Measurements from ENCODE around the gene C3orf20. TPM values are rescaled to one million over a fixed set of nuclear protein-coding genes. Genes with fewer than 3 reads are reported as not detected.

Gene C3orf20
- total and polyA plus RNA-seq, 2 of the 13 experiments (the other 11 are each of a cell fraction or from before 2014, with no cell fraction given), result 0.03 to 0.04 TPM

DNA sequence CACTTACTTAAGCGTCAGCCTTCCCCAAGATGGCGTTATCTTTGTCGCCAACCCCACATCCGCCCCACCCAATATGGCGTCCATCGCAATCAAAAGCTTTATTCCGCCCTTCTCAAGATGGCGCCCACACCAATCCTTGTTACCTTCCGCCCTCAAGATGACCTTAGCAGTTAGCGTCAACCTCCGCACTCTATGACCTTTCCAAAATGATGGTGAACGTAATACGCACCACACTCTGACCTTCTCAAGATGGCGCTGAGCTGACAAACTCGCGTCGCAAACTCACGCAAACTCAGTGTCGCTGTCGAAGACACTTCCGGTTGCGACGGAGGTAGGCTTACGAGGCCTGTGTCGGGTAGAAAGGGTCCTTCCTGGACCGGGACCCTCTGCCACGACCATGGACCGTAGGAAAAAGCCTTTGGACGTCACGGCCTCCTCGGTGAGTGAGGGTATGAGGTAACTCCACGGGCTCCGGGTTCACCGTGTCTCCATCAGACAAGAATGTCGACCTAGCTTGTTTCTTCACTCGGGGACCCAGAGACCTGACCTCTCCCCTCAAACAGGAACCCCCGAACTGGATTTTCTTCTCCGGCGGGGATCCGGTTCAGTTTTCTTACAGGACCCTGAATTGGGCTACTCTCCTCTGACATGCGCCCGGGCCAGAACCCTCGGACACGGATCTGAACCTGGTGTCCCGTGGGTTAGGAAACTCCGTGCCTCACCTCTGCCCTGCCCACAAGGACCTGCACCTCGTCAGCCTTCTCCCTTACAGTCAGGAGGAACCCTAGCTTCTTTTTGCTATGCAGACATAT lies 23.3 kb upstream of the C3orf20 start, which contains the start of gene CCDC174 (continued):
- TF ChIP-seq, protein P1, sequence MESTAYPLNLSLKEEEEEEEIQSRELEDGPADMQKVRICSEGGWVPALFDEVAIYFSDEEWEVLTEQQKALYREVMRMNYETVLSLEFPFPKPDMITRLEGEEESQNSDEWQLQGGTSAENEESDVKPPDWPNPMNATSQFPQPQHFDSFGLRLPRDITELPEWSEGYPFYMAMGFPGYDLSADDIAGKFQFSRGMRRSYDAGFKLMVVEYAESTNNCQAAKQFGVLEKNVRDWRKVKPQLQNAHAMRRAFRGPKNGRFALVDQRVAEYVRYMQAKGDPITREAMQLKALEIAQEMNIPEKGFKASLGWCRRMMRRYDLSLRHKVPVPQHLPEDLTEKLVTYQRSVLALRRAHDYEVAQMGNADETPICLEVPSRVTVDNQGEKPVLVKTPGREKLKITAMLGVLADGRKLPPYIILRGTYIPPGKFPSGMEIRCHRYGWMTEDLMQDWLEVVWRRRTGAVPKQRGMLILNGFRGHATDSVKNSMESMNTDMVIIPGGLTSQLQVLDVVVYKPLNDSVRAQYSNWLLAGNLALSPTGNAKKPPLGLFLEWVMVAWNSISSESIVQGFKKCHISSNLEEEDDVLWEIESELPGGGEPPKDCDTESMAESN (CRISPR knock-in tag; conservative IDR thresholded peaks at IDR 0.05), result peak; percentile 71; the same call in 1 of the 2 replicates
- TF ChIP-seq SNAPC2 (CRISPR knock-in tag; IDR thresholded peaks at IDR 0.05) (no peak), ZNF431 (CRISPR knock-in tag; IDR thresholded peaks at IDR 0.05; ENCODE audit: borderline replicate concordance, low read depth) (no peak; the same call in 1 of the 2 replicates), PHB2 (IDR thresholded peaks at IDR 0.05; ENCODE audit: partially characterized antibody) (no peak), ZNF841 (CRISPR knock-in tag; IDR thresholded peaks at IDR 0.05; ENCODE audit: borderline replicate concordance) (no peak), EED (CRISPR knock-in tag; IDR thresholded peaks at IDR 0.05) (no peak), SMARCC2 (IDR thresholded peaks at IDR 0.05) (no peak)
- TF ChIP-seq, protein P2, sequence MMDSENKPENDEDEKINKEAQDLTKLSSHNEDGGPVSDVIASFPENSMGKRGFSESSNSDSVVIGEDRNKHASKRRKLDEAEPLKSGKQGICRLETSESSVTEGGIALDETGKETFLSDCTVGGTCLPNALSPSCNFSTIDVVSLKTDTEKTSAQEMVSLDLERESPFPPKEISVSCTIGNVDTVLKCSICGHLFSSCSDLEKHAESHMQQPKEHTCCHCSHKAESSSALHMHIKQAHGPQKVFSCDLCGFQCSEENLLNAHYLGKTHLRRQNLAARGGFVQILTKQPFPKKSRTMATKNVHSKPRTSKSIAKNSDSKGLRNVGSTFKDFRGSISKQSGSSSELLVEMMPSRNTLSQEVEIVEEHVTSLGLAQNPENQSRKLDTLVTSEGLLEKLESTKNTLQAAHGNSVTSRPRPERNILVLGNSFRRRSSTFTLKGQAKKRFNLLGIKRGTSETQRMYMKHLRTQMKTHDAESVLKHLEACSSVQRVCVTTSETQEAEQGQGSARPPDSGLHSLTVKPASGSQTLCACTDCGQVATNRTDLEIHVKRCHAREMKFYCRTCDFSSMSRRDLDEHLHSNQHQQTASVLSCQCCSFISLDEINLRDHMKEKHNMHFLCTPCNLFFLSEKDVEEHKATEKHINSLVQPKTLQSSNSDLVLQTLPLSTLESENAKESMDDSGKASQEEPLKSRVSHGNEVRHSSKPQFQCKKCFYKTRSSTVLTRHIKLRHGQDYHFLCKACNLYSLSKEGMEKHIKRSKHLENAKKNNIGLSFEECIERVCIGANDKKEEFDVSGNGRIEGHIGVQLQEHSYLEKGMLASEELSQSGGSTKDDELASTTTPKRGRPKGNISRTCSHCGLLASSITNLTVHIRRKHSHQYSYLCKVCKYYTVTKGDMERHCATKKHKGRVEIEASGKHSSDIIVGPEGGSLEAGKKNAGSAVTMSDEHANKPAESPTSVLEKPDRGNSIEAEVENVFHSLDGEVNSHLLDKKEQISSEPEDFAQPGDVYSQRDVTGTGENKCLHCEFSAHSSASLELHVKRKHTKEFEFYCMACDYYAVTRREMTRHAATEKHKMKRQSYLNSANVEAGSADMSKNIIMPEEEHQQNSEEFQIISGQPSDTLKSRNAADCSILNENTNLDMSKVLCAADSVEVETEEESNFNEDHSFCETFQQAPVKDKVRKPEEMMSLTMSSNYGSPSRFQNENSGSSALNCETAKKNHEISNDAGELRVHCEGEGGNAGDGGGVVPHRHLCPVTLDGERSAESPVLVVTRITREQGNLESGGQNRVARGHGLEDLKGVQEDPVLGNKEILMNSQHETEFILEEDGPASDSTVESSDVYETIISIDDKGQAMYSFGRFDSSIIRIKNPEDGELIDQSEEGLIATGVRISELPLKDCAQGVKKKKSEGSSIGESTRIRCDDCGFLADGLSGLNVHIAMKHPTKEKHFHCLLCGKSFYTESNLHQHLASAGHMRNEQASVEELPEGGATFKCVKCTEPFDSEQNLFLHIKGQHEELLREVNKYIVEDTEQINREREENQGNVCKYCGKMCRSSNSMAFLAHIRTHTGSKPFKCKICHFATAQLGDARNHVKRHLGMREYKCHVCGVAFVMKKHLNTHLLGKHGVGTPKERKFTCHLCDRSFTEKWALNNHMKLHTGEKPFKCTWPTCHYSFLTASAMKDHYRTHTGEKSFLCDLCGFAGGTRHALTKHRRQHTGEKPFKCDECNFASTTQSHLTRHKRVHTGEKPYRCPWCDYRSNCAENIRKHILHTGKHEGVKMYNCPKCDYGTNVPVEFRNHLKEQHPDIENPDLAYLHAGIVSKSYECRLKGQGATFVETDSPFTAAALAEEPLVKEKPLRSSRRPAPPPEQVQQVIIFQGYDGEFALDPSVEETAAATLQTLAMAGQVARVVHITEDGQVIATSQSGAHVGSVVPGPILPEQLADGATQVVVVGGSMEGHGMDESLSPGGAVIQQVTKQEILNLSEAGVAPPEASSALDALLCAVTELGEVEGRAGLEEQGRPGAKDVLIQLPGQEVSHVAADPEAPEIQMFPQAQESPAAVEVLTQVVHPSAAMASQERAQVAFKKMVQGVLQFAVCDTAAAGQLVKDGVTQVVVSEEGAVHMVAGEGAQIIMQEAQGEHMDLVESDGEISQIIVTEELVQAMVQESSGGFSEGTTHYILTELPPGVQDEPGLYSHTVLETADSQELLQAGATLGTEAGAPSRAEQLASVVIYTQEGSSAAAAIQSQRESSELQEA (CRISPR knock-in tag; IDR thresholded peaks at IDR 0.05; ENCODE audit: not compliant biosample characterization), result no peak
- TF ChIP-seq, protein P3, sequence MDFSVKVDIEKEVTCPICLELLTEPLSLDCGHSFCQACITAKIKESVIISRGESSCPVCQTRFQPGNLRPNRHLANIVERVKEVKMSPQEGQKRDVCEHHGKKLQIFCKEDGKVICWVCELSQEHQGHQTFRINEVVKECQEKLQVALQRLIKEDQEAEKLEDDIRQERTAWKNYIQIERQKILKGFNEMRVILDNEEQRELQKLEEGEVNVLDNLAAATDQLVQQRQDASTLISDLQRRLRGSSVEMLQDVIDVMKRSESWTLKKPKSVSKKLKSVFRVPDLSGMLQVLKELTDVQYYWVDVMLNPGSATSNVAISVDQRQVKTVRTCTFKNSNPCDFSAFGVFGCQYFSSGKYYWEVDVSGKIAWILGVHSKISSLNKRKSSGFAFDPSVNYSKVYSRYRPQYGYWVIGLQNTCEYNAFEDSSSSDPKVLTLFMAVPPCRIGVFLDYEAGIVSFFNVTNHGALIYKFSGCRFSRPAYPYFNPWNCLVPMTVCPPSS (IDR thresholded peaks at IDR 0.05), result no peak
- TF ChIP-seq, protein P4, sequence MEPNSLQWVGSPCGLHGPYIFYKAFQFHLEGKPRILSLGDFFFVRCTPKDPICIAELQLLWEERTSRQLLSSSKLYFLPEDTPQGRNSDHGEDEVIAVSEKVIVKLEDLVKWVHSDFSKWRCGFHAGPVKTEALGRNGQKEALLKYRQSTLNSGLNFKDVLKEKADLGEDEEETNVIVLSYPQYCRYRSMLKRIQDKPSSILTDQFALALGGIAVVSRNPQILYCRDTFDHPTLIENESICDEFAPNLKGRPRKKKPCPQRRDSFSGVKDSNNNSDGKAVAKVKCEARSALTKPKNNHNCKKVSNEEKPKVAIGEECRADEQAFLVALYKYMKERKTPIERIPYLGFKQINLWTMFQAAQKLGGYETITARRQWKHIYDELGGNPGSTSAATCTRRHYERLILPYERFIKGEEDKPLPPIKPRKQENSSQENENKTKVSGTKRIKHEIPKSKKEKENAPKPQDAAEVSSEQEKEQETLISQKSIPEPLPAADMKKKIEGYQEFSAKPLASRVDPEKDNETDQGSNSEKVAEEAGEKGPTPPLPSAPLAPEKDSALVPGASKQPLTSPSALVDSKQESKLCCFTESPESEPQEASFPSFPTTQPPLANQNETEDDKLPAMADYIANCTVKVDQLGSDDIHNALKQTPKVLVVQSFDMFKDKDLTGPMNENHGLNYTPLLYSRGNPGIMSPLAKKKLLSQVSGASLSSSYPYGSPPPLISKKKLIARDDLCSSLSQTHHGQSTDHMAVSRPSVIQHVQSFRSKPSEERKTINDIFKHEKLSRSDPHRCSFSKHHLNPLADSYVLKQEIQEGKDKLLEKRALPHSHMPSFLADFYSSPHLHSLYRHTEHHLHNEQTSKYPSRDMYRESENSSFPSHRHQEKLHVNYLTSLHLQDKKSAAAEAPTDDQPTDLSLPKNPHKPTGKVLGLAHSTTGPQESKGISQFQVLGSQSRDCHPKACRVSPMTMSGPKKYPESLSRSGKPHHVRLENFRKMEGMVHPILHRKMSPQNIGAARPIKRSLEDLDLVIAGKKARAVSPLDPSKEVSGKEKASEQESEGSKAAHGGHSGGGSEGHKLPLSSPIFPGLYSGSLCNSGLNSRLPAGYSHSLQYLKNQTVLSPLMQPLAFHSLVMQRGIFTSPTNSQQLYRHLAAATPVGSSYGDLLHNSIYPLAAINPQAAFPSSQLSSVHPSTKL (CRISPR knock-in tag; IDR thresholded peaks at IDR 0.05), result 0 out of 2 replicates have a peak, but pooled peaks have one; percentile 20
- TF ChIP-seq, protein P5, sequence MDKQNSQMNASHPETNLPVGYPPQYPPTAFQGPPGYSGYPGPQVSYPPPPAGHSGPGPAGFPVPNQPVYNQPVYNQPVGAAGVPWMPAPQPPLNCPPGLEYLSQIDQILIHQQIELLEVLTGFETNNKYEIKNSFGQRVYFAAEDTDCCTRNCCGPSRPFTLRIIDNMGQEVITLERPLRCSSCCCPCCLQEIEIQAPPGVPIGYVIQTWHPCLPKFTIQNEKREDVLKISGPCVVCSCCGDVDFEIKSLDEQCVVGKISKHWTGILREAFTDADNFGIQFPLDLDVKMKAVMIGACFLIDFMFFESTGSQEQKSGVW (CRISPR knock-in tag; IDR thresholded peaks at IDR 0.05; ENCODE audit: borderline replicate concordance), result no peak

Data from HepG2 (cell line).